ENCODE data around the gene LRRC8A.

The LRRC8A gene

GRCh38 chr9:128913048-128913900, 31.3 kb downstream of the LRRC8A start:
- no peak for DNase-seq
- H3K9me3 ChIP-seq (ENCODE audit: control insufficient read depth, low read length) = no peaks in the 10 kb centered on the region
- WGBS = 83% methylated on average over 13 of the region's 15 CpGs

GRCh38 chr9:128913995-128914772, 32.3 kb downstream of the LRRC8A start:
- Histone ChIP-seq H3K4ac (ENCODE audit: low read depth in 1 of 2, low read length in 2 of 2) (no peak overlapping the region), H3K4me2 (ENCODE audit: low read length, poor library complexity, severe bottlenecking) (no peak overlapping the region), H3K14ac (ENCODE audit: low read length in 2 of 2) (no peak overlapping the region), H3K9me3 (ENCODE audit: control insufficient read depth, low read length) (no peaks in the 10 kb centered on the region), H3K23ac (ENCODE audit: low read length in 2 of 2) (no peak overlapping the region), H2BK5ac (ENCODE audit: low read depth, low read length, poor library complexity, severe bottlenecking) (no peak overlapping the region), H2BK15ac (ENCODE audit: low read depth, poor library complexity, severe bottlenecking) (peak overlapping the region; percentile 15), H3K79me1 (replicated peaks; ENCODE audit: low read length, poor library complexity, severe bottlenecking) (peaks cover 48% of the 10 kb centered on the region), H4K8ac (ENCODE audit: low read length) (no peak overlapping the region), H2BK120ac (ENCODE audit: low read depth, low read length) (no peak overlapping the region), H3K27me3 (ENCODE audit: control insufficient read depth in 1 of 2, insufficient read depth in 1 of 2, low read length in 2 of 2) (no peaks in the 10 kb centered on the region), H3K36me3 (ENCODE audit: control insufficient read depth in 1 of 2, insufficient read depth in 2 of 2, low read depth in 1 of 2, low read length in 2 of 2) (peaks cover 32 to 72% of the 10 kb centered on the region in 2 experiments), H4K91ac (ENCODE audit: low read length) (peak overlapping the region; percentile 9), H2AFZ (ENCODE audit: low read depth, low read length) (no peak overlapping the region), H2BK12ac (ENCODE audit: low read length in 2 of 2) (peak overlapping the region in 1 of 2 experiments; percentile 29), H3K27ac (ENCODE audit: low read length, poor library complexity, severe bottlenecking) (no peak overlapping the region), H3K9ac (ENCODE audit: low read length) (peak overlapping the region; percentile 28), H3K4me3 (ENCODE audit: insufficient read depth in 1 of 2, low read depth in 1 of 2, low read length in 2 of 2) (no peak overlapping the region), H3K18ac (ENCODE audit: low read depth in 1 of 2, low read length in 2 of 2) (peak overlapping the region in 1 of 2 experiments; percentile 49), H3K4me1 (ENCODE audit: control insufficient read depth, insufficient read depth, low read depth, low read length) (peaks cover 43% of the 10 kb centered on the region), H2AK5ac (ENCODE audit: low read length, severe bottlenecking) (peak overlapping the region; percentile 9)
- WGBS = 89% methylated on average over 23 of the region's 23 CpGs
- DNase-seq = no peak

More at GRCh38 chr9:128913048-128913900, 31.3 kb downstream of the LRRC8A start:
- H2AFZ ChIP-seq (ENCODE audit: low read depth, low read length) = no peak overlapping the region
- H3K4me3 ChIP-seq (ENCODE audit: insufficient read depth in 1 of 2, low read depth in 1 of 2, low read length in 2 of 2) = peak overlapping the region in 1 of 2 experiments; percentile 53
- H3K18ac ChIP-seq (ENCODE audit: low read depth in 1 of 2, low read length in 2 of 2) = peak overlapping the region; percentile 72 to 91
- peaks cover 41 to 75% of the 10 kb centered on the region in 2 experiments for H3K36me3 ChIP-seq (ENCODE audit: control insufficient read depth in 1 of 2, insufficient read depth in 2 of 2, low read depth in 1 of 2, low read length in 2 of 2)
- H3K4me2 ChIP-seq (ENCODE audit: low read length, poor library complexity, severe bottlenecking) = no peak overlapping the region
- peak overlapping the region; percentile 47 for H4K8ac ChIP-seq (ENCODE audit: low read length)
- H2AK5ac ChIP-seq (ENCODE audit: low read length, severe bottlenecking) = peak overlapping the region; percentile 93
- peaks cover 51% of the 10 kb centered on the region for H3K79me1 ChIP-seq (replicated peaks; ENCODE audit: low read length, poor library complexity, severe bottlenecking)
- H3K27ac ChIP-seq (ENCODE audit: low read length, poor library complexity, severe bottlenecking) = no peak overlapping the region
- H3K23ac ChIP-seq (ENCODE audit: low read length in 2 of 2) = peak overlapping the region; percentile 11 to 25
- H2BK120ac ChIP-seq (ENCODE audit: low read depth, low read length) = peak overlapping the region; percentile 43
- no peaks in the 10 kb centered on the region for H3K27me3 ChIP-seq (ENCODE audit: control insufficient read depth in 1 of 2, insufficient read depth in 1 of 2, low read length in 2 of 2)
- peak overlapping the region; percentile 91 for H4K91ac ChIP-seq (ENCODE audit: low read length)
- H3K4ac ChIP-seq (ENCODE audit: low read depth in 1 of 2, low read length in 2 of 2) = peak overlapping the region; percentile 54 to 72
- peak overlapping the region; percentile 87 to 97 for H2BK12ac ChIP-seq (ENCODE audit: low read length in 2 of 2)
- peak overlapping the region in 1 of 2 experiments; percentile 44 for H3K14ac ChIP-seq (ENCODE audit: low read length in 2 of 2)
- H3K4me1 ChIP-seq (ENCODE audit: control insufficient read depth, insufficient read depth, low read depth, low read length) = peaks cover 43% of the 10 kb centered on the region
- H2BK5ac ChIP-seq (ENCODE audit: low read depth, low read length, poor library complexity, severe bottlenecking) = no peak overlapping the region
- H2BK15ac ChIP-seq (ENCODE audit: low read depth, poor library complexity, severe bottlenecking) = peak overlapping the region; percentile 77
- H3K9ac ChIP-seq (ENCODE audit: low read length) = peak overlapping the region; percentile 28

- H4K8ac ChIP-seq (ENCODE audit: low read length) = no peak overlapping the region
- H3K36me3 ChIP-seq (ENCODE audit: control insufficient read depth in 1 of 2, insufficient read depth in 2 of 2, low read depth in 1 of 2, low read length in 2 of 2) = peaks cover 22 to 62% of the 10 kb centered on the region in 2 experiments
- H3K23ac ChIP-seq (ENCODE audit: low read length in 2 of 2) = no peak overlapping the region
- no peak overlapping the region for H3K4ac ChIP-seq (ENCODE audit: low read depth in 1 of 2, low read length in 2 of 2)
- peak overlapping the region; percentile 84 for H3K9ac ChIP-seq (ENCODE audit: low read length)
- H3K27me3 ChIP-seq (ENCODE audit: control insufficient read depth in 1 of 2, insufficient read depth in 1 of 2, low read length in 2 of 2) = no peaks in the 10 kb centered on the region
- H3K14ac ChIP-seq (ENCODE audit: low read length in 2 of 2) = no peak overlapping the region
- WGBS = 92% methylated on average over 18 of the region's 18 CpGs
- no peak overlapping the region for H3K4me2 ChIP-seq (ENCODE audit: low read length, poor library complexity, severe bottlenecking)
- H3K4me1 ChIP-seq (ENCODE audit: control insufficient read depth, insufficient read depth, low read depth, low read length) = peaks cover 41% of the 10 kb centered on the region
- H3K18ac ChIP-seq (ENCODE audit: low read depth in 1 of 2, low read length in 2 of 2) = no peak overlapping the region
- no peak overlapping the region for H4K91ac ChIP-seq (ENCODE audit: low read length)
- DNase-seq = no peak
- no peak overlapping the region for H2BK5ac ChIP-seq (ENCODE audit: low read depth, low read length, poor library complexity, severe bottlenecking)
- peak overlapping the region; percentile 13 for H2BK15ac ChIP-seq (ENCODE audit: low read depth, poor library complexity, severe bottlenecking)
- H2BK120ac ChIP-seq (ENCODE audit: low read depth, low read length) = no peak overlapping the region
- H2AFZ ChIP-seq (ENCODE audit: low read depth, low read length) = no peak overlapping the region
- H3K9me3 ChIP-seq (ENCODE audit: control insufficient read depth, low read length) = no peaks in the 10 kb centered on the region
- peak overlapping the region in 1 of 2 experiments; percentile 46 for H3K4me3 ChIP-seq (ENCODE audit: insufficient read depth in 1 of 2, low read depth in 1 of 2, low read length in 2 of 2)
- no peak overlapping the region for H2BK12ac ChIP-seq (ENCODE audit: low read length in 2 of 2)
- no peak overlapping the region for H2AK5ac ChIP-seq (ENCODE audit: low read length, severe bottlenecking)
- peaks cover 39% of the 10 kb centered on the region for H3K79me1 ChIP-seq (replicated peaks; ENCODE audit: low read length, poor library complexity, severe bottlenecking)
- H3K27ac ChIP-seq (ENCODE audit: low read length, poor library complexity, severe bottlenecking) = no peak overlapping the region
These were observed 34.3 kb downstream of the LRRC8A start for GRCh38 chr9:128916204-128916603.

GRCh38 chr9:128916745-128917144, 34.8 kb downstream of the LRRC8A start:
- H3K4me3 ChIP-seq (ENCODE audit: insufficient read depth in 1 of 2, low read depth in 1 of 2, low read length in 2 of 2) = no peak overlapping the region
- peak overlapping the region; percentile 84 for H3K9ac ChIP-seq (ENCODE audit: low read length)
- H3K79me1 ChIP-seq (replicated peaks; ENCODE audit: low read length, poor library complexity, severe bottlenecking) = peaks cover 39% of the 10 kb centered on the region
- H3K18ac ChIP-seq (ENCODE audit: low read depth in 1 of 2, low read length in 2 of 2) = no peak overlapping the region
- no peak overlapping the region for H3K14ac ChIP-seq (ENCODE audit: low read length in 2 of 2)
- H3K23ac ChIP-seq (ENCODE audit: low read length in 2 of 2) = no peak overlapping the region
- H2BK12ac ChIP-seq (ENCODE audit: low read length in 2 of 2) = no peak overlapping the region
- peaks cover 22 to 62% of the 10 kb centered on the region in 2 experiments for H3K36me3 ChIP-seq (ENCODE audit: control insufficient read depth in 1 of 2, insufficient read depth in 2 of 2, low read depth in 1 of 2, low read length in 2 of 2)
- H2BK120ac ChIP-seq (ENCODE audit: low read depth, low read length) = no peak overlapping the region
- no peaks in the 10 kb centered on the region for H3K9me3 ChIP-seq (ENCODE audit: control insufficient read depth, low read length)
- no peak overlapping the region for H4K91ac ChIP-seq (ENCODE audit: low read length)
- H2BK5ac ChIP-seq (ENCODE audit: low read depth, low read length, poor library complexity, severe bottlenecking) = no peak overlapping the region
- no peak overlapping the region for H4K8ac ChIP-seq (ENCODE audit: low read length)
- peaks cover 40% of the 10 kb centered on the region for H3K4me1 ChIP-seq (ENCODE audit: control insufficient read depth, insufficient read depth, low read depth, low read length)
- over 99% methylated on average over 8 of the region's 11 CpGs for WGBS
- H3K27me3 ChIP-seq (ENCODE audit: control insufficient read depth in 1 of 2, insufficient read depth in 1 of 2, low read length in 2 of 2) = no peaks in the 10 kb centered on the region
- H2BK15ac ChIP-seq (ENCODE audit: low read depth, poor library complexity, severe bottlenecking) = no peak overlapping the region
- no peak for DNase-seq
- H3K27ac ChIP-seq (ENCODE audit: low read length, poor library complexity, severe bottlenecking) = no peak overlapping the region
- no peak overlapping the region for H3K4ac ChIP-seq (ENCODE audit: low read depth in 1 of 2, low read length in 2 of 2)
- H2AK5ac ChIP-seq (ENCODE audit: low read length, severe bottlenecking) = no peak overlapping the region
- H2AFZ ChIP-seq (ENCODE audit: low read depth, low read length) = no peak overlapping the region
- H3K4me2 ChIP-seq (ENCODE audit: low read length, poor library complexity, severe bottlenecking) = no peak overlapping the region
